Subcutaneous abdominal adipose tissue (tissue), 5 donors: ENCODE results near the gene CDH20.

Experiments used
- H3K27ac ChIP-seq: one replicate; pipeline ENCODE4 v1.7.0; 2013; ENCODE audit warnings: low read depth, mild to moderate bottlenecking, inconsistent platforms, low read length, moderate library complexity
- H3K27me3 ChIP-seq, 5 donors: one replicate each; pipeline ENCODE4 v1.7.0; 2013; ENCODE audit warnings: low read length in 5 of 5, inconsistent platforms in 1 of 5; ENCODE audit not compliant: control insufficient read depth in 5 of 5, insufficient read depth in 4 of 5
- H3K36me3 ChIP-seq, 5 donors: one replicate each; pipeline ENCODE4 v1.7.0; 2013; ENCODE audit warnings: low read length in 5 of 5; ENCODE audit not compliant: control insufficient read depth in 5 of 5, insufficient read depth in 5 of 5
- H3K4me1 ChIP-seq, 5 donors: one replicate each; pipeline ENCODE4 v1.7.0; 2013; ENCODE audit warnings: low read length in 5 of 5, mild to moderate bottlenecking in 3 of 5, moderate library complexity in 1 of 5; ENCODE audit not compliant: control insufficient read depth in 5 of 5, insufficient read depth in 5 of 5
- H3K4me3 ChIP-seq, 5 donors: one replicate each; pipeline ENCODE4 v1.7.0; 2013; ENCODE audit warnings: low read length in 5 of 5, low read depth in 1 of 5
- H3K9ac ChIP-seq, 5 donors: one replicate each; pipeline ENCODE4 v1.7.0; 2013; ENCODE audit warnings: low read length in 5 of 5, mild to moderate bottlenecking in 4 of 5, moderate library complexity in 3 of 5
- H3K9me3 ChIP-seq, 5 donors: one replicate each; pipeline ENCODE4 v1.7.0; 2013; ENCODE audit warnings: low read length in 5 of 5; ENCODE audit not compliant: control insufficient read depth in 5 of 5
- donor health status: healthy.
- donor health status: healthy.
- donor health status: healthy.
- donor health status: healthy.
- donor health status: healthy.

The CDH20 gene

DNA sequence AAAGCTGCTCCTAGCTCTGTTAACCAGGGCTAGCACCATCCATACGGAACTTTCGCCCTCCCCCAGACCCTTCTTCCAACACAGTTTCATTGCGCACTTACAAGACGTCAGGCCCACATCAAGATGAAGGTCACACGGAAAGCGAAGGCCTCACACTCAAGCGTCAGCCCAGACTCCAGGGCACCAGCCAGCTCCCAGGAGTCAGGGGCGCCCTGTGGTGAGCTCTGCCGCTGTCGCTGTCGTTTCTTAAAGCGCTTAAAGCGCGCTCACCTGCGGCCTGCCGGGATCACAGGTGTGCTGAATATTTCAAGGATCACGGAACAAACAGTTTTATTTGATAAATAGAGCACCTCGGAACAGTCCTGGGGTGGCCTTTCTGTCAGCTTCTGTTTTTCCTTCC is 163.1 kb downstream of the CDH20 start:
- Histone ChIP-seq H3K9ac (no peak overlapping the region), H3K4me1 (no peaks in the 10 kb centered on the region), H3K36me3 (no peaks in the 10 kb centered on the region), H3K27ac (no peak overlapping the region), H3K4me3 (no peak overlapping the region), H3K9me3 (no peaks in the 10 kb centered on the region), H3K27me3 (no peaks in the 10 kb centered on the region)

DNA sequence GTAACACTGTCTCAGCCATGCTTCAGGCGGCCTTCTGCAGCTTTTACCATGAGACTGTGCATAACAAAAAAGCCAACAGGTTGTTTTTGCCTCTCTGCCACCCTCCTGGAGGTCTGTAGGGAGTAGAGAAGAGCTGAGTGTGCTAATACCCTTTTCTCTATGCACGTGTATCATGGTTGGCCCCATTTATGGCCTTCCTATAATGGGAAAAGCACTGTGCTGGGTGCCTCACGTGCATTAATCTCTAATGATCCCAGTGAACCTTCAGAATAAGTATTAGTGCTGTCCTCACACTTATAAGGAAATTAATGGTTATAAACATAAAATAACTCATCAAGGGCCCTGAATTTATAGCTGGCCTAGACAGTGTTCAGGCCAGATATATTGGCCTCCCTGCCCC is 164.2 kb downstream of the CDH20 start:
- no peak overlapping the region for H3K4me3 ChIP-seq
- no peaks in the 10 kb centered on the region for H3K9me3 ChIP-seq
- no peaks in the 10 kb centered on the region for H3K36me3 ChIP-seq
- H3K27ac ChIP-seq, result no peak overlapping the region
- no peak overlapping the region for H3K9ac ChIP-seq
- no peaks in the 10 kb centered on the region for H3K27me3 ChIP-seq
- peaks cover 0 to 6% (median 0%) of the 10 kb centered on the region in 5 donors for H3K4me1 ChIP-seq

DNA sequence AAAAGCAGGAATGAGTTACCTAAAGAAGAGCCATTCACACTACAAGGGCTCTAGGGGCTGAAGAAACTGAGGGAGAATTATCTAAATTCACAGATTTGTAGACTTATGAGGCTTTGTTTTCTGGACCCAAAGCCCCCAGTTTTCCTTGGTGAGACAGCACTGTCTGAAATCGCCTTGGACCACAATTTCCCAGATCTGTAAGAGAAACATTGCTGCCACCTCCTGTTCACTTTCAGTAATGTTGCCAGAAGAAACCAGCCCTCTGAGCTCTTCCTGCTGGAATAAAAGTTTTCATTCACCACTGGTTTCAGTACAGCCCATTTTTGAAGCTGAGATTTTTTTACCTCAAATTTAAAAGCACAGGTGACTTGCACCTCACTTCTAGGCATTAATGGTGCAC is 169.2 kb downstream of the CDH20 start:
- Histone ChIP-seq H3K4me3 (no peak overlapping the region), H3K27ac (no peak overlapping the region), H3K9me3 (no peaks in the 10 kb centered on the region), H3K9ac (no peak overlapping the region), H3K4me1 (peaks cover 0 to 6% (median 0%) of the 10 kb centered on the region in 5 donors), H3K36me3 (peaks cover 0 to 5% (median 0%) of the 10 kb centered on the region in 5 donors), H3K27me3 (no peaks in the 10 kb centered on the region)

DNA sequence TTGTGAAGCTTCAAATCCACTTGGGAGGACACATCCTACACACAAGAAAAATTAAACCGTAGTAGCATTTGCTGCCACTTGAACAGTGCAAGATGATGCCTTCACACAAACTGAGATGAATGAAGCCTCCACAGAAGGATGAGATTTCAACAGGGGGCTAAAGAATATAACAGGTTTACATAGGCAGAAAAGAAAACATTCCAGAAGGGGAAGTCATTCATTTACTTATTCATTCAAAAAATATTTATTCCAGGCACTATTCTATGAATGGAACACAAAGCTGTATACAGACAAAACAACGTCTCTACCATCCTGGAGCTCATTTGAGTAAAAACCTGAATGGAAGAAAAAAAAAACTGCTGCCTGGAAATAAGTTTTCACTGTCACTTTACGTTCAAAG is 170.5 kb downstream of the CDH20 start:
- Histone ChIP-seq H3K9ac (no peak overlapping the region), H3K36me3 (peaks cover 0 to 5% (median 0%) of the 10 kb centered on the region in 5 donors), H3K4me1 (peaks cover 0 to 6% (median 0%) of the 10 kb centered on the region in 5 donors), H3K4me3 (no peak overlapping the region), H3K27me3 (no peaks in the 10 kb centered on the region), H3K27ac (no peak overlapping the region), H3K9me3 (no peaks in the 10 kb centered on the region)

DNA sequence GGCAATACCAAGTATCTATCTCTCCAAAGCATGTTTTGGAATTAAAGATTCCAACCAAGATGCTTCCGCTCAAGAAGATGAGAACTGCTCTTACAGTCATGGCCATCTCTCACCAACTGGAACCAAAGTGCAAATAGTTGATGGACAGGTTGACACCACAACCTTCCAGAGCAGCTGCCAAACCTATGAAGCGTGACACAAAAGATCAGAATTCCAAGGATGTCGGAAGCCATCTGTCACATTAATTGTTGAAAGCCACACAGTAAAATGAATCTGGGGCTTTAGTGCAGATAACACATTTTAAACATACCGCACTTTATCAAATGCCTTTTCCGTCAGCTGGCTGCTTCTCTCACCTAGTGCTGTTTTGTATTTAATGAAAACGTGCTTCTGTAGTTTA is 195.7 kb downstream of the CDH20 start:
- Histone ChIP-seq H3K9me3 (no peaks in the 10 kb centered on the region), H3K4me3 (no peak overlapping the region), H3K27ac (no peak overlapping the region), H3K9ac (no peak overlapping the region), H3K36me3 (no peaks in the 10 kb centered on the region), H3K4me1 (no peaks in the 10 kb centered on the region), H3K27me3 (no peaks in the 10 kb centered on the region)

DNA sequence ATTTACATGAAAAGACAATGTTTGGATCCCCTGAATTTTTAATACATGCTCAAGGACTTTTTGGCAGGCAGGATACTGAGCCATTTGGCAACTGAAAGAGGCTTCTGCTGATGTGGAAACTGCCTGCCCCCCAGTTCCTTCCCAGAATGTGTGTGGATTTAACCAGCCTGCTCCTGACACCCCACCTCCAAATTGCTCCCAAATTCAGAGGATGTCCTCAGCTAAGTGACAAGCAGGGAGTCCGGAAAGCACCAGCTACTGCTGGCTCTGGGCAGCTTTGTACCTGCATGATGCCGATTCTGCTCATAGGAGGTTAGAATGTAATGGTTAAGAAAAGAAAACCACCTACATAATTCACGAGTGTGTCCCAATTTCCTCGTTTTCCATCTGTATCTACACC is 197.5 kb downstream of the CDH20 start:
- Histone ChIP-seq H3K4me3 (no peak overlapping the region), H3K4me1 (no peaks in the 10 kb centered on the region), H3K9ac (no peak overlapping the region), H3K36me3 (no peaks in the 10 kb centered on the region), H3K9me3 (no peaks in the 10 kb centered on the region), H3K27me3 (no peaks in the 10 kb centered on the region), H3K27ac (no peak overlapping the region)

DNA sequence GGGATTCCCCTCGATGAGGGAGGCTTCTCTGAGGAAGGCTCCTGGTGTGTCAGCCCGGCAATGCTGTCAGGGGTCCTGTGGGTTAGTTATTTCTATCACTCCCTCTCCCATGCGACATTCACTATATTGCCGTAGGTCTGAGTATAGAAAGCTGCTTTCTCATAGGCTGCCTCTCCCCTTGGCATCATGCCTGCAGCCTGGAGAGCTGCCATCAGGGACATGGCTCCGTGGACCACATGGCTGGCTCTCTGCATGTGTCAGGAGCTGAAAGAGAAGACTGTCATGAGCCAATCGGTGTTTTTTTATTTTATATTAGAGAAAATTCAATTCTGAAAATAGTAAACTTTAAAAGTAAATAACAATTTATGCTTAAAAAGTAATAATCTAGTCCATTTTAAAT is 198.0 kb downstream of the CDH20 start:
- H3K4me3 ChIP-seq, result no peak overlapping the region
- H3K27me3 ChIP-seq, result no peaks in the 10 kb centered on the region
- no peaks in the 10 kb centered on the region for H3K9me3 ChIP-seq
- no peaks in the 10 kb centered on the region for H3K36me3 ChIP-seq
- H3K9ac ChIP-seq, result no peak overlapping the region
- no peak overlapping the region for H3K27ac ChIP-seq
- H3K4me1 ChIP-seq, result no peaks in the 10 kb centered on the region

DNA sequence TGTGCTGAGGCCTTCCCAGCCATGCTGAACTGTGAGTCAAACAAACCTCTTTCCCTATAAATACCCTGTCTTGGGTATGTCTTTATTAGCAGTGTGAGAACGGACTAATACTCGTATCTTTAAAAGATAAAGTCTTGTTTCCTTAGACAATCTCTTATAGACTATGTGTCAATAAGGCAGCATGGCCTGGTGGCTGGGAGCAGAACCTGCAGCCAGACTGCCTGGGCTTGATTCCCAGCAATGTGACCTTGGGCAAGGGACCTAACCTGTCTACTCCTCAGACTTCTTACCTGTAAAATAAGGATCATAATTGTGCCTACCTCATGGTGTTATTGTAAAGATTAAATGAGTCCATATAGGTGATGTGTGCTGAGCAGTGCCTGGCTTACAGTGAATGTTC is 198.7 kb downstream of the CDH20 start:
- Histone ChIP-seq H3K9ac (no peak overlapping the region), H3K27me3 (no peaks in the 10 kb centered on the region), H3K27ac (no peak overlapping the region)

DNA sequence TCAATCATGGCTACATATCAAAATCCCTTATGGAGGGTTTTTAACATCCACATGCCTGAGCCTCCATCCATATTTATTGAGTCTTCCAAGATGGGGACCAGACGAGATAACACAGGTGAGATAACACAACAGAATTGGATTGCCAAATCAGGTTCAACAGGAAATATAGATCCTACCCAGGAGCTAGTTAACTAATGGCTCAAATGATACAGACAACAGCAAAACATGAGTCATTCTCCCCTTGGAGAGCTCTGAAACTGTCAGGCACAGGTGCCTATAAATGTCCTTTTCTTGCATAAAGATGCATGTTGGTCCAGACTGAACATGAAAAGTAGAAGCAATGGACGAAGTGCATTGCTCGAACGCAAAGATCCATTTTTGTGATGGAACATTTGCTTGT is 202.2 kb downstream of the CDH20 start:
- H3K4me3 ChIP-seq, result no peak overlapping the region
- H3K9me3 ChIP-seq, result no peaks in the 10 kb centered on the region
- H3K27me3 ChIP-seq, result no peaks in the 10 kb centered on the region
- H3K4me1 ChIP-seq, result no peaks in the 10 kb centered on the region
- no peak overlapping the region for H3K9ac ChIP-seq
- H3K36me3 ChIP-seq, result peaks cover 0 to 4% (median 0%) of the 10 kb centered on the region in 5 donors
- H3K27ac ChIP-seq, result no peak overlapping the region

More for the DNA sequence above, 198.7 kb downstream of the CDH20 start:
- no peaks in the 10 kb centered on the region for H3K9me3 ChIP-seq
- no peak overlapping the region for H3K4me3 ChIP-seq
- peaks cover 0 to 4% (median 0%) of the 10 kb centered on the region in 5 donors for H3K36me3 ChIP-seq
- H3K4me1 ChIP-seq, result no peaks in the 10 kb centered on the region

DNA sequence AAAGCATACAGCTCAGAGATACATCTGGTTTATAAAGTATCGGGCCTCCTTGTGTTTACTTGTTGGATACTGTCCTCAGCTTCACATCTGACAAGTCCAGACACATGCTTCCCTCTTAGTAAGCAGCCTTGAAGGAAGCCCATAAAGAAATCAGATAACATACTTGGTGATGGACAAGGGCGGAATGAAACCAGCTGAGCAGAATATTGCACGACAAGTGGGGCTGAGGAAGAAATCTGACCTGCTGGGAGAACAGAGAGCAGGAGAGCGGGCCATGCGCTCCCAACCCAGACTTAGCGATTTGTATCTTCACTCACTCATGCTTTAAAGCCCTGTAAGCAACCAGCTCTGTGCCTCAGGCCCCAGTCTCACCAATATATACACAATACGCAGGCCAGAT is 208.4 kb downstream of the CDH20 start:
- Histone ChIP-seq H3K4me1 (peaks cover 0 to 4% (median 0%) of the 10 kb centered on the region in 5 donors), H3K36me3 (peaks cover 0 to 2% (median 0%) of the 10 kb centered on the region in 5 donors), H3K4me3 (no peak overlapping the region), H3K9me3 (no peaks in the 10 kb centered on the region), H3K27me3 (no peaks in the 10 kb centered on the region), H3K9ac (no peak overlapping the region), H3K27ac (no peak overlapping the region)

DNA sequence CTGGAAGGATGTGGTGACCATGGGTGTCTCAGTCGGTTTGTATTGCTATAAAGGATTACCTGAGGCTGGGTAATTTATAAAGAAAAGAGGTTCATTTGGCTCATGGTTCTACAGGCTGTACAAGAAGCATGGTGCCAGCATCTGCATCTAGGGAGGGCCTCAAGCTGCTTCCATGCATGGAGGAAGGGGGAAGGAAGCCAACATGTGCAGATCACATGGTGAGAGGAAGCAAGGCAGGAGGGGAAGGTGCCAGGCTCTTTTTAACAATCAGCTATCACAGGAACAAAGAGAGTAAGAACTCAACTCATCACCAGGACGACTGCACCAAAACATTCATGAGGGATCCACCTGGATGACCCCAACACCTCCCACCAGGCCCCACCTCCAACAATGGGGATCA is 209.4 kb downstream of the CDH20 start:
- Histone ChIP-seq H3K9ac (no peak overlapping the region), H3K36me3 (no peaks in the 10 kb centered on the region), H3K27ac (no peak overlapping the region), H3K27me3 (no peaks in the 10 kb centered on the region), H3K4me3 (no peak overlapping the region), H3K4me1 (peaks cover 0 to 4% (median 0%) of the 10 kb centered on the region in 5 donors), H3K9me3 (no peaks in the 10 kb centered on the region)
